ENCODE measurements around the gene MAP7. TPM values are rescaled to one million over a fixed set of nuclear protein-coding genes. Genes with fewer than 3 reads are reported as not detected.

The MAP7 gene
- total RNA-seq, 2 donors from 2014 or later: 19.7 to 28.7 TPM

DNA sequence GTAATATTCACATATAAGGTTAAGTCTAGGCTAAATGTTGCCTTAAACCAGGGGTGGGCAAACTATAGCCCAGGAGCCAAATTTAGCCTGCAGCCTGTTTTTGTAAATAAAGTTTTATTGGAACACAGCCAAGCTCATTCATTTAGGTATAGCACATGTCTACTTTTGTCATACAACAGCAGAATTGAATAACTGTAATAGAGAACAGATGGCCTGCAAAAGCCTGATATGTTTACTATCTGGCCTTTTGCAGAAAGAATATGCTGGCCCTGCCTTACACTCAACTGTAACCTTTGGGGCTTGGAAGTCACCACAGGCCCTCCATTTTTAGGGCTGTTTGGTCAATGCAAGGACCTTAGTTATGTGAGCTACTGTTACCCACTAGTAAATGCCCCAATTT is 242.9 kb downstream of the MAP7 start:
- ATAC-seq (no peak), DNase-seq (no peak)
- TF ChIP-seq POLR2A (IDR thresholded peaks at IDR 0.05): no peak
- TF ChIP-seq, protein P1, sequence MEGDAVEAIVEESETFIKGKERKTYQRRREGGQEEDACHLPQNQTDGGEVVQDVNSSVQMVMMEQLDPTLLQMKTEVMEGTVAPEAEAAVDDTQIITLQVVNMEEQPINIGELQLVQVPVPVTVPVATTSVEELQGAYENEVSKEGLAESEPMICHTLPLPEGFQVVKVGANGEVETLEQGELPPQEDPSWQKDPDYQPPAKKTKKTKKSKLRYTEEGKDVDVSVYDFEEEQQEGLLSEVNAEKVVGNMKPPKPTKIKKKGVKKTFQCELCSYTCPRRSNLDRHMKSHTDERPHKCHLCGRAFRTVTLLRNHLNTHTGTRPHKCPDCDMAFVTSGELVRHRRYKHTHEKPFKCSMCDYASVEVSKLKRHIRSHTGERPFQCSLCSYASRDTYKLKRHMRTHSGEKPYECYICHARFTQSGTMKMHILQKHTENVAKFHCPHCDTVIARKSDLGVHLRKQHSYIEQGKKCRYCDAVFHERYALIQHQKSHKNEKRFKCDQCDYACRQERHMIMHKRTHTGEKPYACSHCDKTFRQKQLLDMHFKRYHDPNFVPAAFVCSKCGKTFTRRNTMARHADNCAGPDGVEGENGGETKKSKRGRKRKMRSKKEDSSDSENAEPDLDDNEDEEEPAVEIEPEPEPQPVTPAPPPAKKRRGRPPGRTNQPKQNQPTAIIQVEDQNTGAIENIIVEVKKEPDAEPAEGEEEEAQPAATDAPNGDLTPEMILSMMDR (IDR thresholded peaks at IDR 0.05): no peak

DNA sequence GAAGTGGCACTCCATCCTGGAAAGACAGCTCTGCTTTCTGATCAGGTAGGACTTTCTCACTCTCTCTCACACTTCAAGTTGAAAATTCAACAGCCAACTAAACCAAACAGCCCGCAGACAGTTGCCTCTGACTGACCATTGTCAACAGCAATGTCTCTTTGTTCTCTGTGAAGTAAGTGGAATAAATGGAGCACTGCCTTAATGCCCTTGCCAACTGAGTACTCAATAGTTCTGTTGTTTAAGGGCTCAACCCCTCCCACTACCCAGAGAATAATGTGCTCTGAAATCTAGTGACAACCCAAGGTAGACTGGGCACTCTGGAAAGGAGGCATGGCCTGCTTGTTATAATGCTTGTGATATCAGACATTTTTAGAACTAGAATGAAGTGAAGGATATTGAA is 243.8 kb downstream of the MAP7 start:
- no peaks in the 10 kb centered on the region for H3K27me3 ChIP-seq
- no peak overlapping the region for H3K27ac ChIP-seq
- no peaks in the 10 kb centered on the region for H3K36me3 ChIP-seq (replicated peaks in 1 of 2; ENCODE audit: insufficient read depth in 1 of 2, low read depth in 2 of 2)
- TF ChIP-seq, protein P1 (IDR thresholded peaks at IDR 0.05): no peak
- no peak for TF ChIP-seq POLR2A (IDR thresholded peaks at IDR 0.05)
- DNase-seq (no peak), ATAC-seq (peak; percentile 47)
- peaks cover 6% of the 10 kb centered on the region for H3K4me1 ChIP-seq
- no peaks in the 10 kb centered on the region for H3K9me3 ChIP-seq
- 50 to 73% methylated on average over 1 of the region's 1 CpG for WGBS, 2 donors
- intact Hi-C loops (cut with DNase I): no loop called here
- H3K4me3 ChIP-seq: no peak overlapping the region

More for the DNA sequence above, 242.9 kb downstream of the MAP7 start:
- no peaks in the 10 kb centered on the region for H3K36me3 ChIP-seq (replicated peaks in 1 of 2; ENCODE audit: insufficient read depth in 1 of 2, low read depth in 2 of 2)
- intact Hi-C loops (cut with DNase I): no loop called here
- H3K27ac ChIP-seq: no peak overlapping the region
- H3K4me3 ChIP-seq: no peak overlapping the region
- H3K27me3 ChIP-seq: no peaks in the 10 kb centered on the region
- peaks cover 6% of the 10 kb centered on the region for H3K4me1 ChIP-seq
- H3K9me3 ChIP-seq: no peaks in the 10 kb centered on the region

DNA sequence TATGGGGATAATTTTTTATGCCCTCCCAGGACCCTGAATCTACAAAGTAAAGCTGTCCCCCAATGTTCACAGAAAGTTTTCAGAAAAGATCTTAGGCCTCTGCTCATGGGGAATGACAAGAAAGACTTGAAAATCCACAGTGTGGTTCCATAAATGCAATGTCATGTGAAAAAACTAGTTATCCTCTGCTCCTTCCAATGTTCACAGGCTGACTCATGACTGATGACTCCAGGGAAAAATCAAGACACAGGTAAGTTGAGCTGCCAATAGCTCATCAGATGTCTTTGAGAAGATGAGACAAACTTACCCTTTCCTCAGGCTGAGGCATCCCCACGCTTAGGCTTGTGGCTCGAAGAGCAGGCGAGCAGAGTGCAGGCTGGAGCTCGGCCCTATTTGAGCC is 245.8 kb downstream of the MAP7 start:
- no peak for ATAC-seq
- no peak for DNase-seq
- Histone ChIP-seq H3K4me1 (peaks cover 6% of the 10 kb centered on the region), H3K36me3 (replicated peaks in 1 of 2; ENCODE audit: insufficient read depth in 1 of 2, low read depth in 2 of 2) (no peaks in the 10 kb centered on the region), H3K27ac (no peak overlapping the region), H3K9me3 (no peaks in the 10 kb centered on the region), H3K4me3 (no peak overlapping the region), H3K27me3 (no peaks in the 10 kb centered on the region)
- WGBS, 2 donors: 88 to 94% methylated on average over 4 of the region's 4 CpGs
- intact Hi-C loops (cut with DNase I): no loop called here
- no peak for TF ChIP-seq POLR2A (IDR thresholded peaks at IDR 0.05)
- TF ChIP-seq, protein P1 (IDR thresholded peaks at IDR 0.05): no peak

DNA sequence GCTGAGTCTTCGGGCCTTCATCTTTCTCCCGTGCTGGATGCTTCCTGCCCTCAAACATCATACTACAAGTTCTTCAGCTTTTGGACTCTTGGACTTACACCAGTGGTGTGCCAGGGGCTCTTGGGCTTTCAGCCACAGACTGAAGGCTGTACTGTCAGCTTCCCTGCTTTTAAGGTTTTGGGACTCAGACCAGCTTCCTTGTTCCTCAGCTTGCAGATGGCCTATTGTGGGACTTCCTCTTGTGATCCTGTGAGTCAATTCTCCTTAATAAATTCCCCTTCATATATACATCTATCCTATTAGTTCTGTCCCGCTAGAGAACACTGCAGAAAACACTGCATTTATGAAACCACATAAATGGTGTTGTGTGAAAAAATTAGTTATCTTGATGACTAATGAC is 246.7 kb downstream of the MAP7 start:
- Histone ChIP-seq H3K4me3 (no peak overlapping the region), H3K36me3 (replicated peaks in 1 of 2; ENCODE audit: insufficient read depth in 1 of 2, low read depth in 2 of 2) (no peaks in the 10 kb centered on the region), H3K4me1 (peaks cover 6% of the 10 kb centered on the region), H3K9me3 (no peaks in the 10 kb centered on the region), H3K27me3 (no peaks in the 10 kb centered on the region), H3K27ac (no peak overlapping the region)
- ATAC-seq (no peak), DNase-seq (no peak)
- intact Hi-C loops (cut with DNase I): no loop called here
- no peak for TF ChIP-seq POLR2A (IDR thresholded peaks at IDR 0.05)
- TF ChIP-seq, protein P1 (IDR thresholded peaks at IDR 0.05): no peak
- WGBS, 2 donors: 76 to 90% methylated on average over 3 of the region's 3 CpGs

DNA sequence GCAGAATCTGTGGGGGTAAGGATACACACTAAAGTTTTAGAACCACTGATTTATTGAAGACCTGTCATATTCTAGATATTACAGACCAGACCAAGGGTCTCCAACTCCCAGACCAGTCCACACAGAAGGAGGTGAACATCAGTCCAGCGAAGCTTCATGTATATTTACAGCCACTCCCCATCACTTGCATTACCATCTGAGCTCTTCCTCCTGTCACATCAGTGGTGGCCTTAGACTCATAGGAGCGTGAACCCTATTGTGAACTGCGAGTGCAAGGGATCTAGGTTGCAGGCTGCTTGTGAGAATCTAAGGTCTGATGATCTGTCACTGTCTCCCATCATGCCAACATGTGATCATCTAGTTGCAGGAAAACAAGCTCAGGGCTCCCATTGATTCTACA is 255.6 kb downstream of the MAP7 start:
- Histone ChIP-seq H3K27me3 (no peaks in the 10 kb centered on the region), H3K4me1 (peaks cover 7% of the 10 kb centered on the region), H3K9me3 (no peaks in the 10 kb centered on the region), H3K27ac (no peak overlapping the region), H3K4me3 (no peak overlapping the region), H3K36me3 (replicated peaks in 1 of 2; ENCODE audit: insufficient read depth in 1 of 2, low read depth in 2 of 2) (no peaks in the 10 kb centered on the region)
- TF ChIP-seq POLR2A (IDR thresholded peaks at IDR 0.05): no peak
- TF ChIP-seq, protein P1 (IDR thresholded peaks at IDR 0.05): no peak
- no peak for ATAC-seq
- DNase-seq: no peak
- 64 to 87% methylated on average over 2 to 3 of the region's 3 CpGs for WGBS, 2 donors
- intact Hi-C loops (cut with DNase I): no loop called here
